Keratinocyte (primary cell): ENCODE results near the gene ATP13A1. TPM values are rescaled to one million over a fixed set of nuclear protein-coding genes. Genes with fewer than 3 reads are reported as not detected.

Source experiments
- DNase-seq: peaks from one replicate; pipeline ENCODE4 v3.0.0-alpha.2; 2011; ENCODE audit warnings: low read depth, missing footprints, low spot score
- FAIRE-seq: peaks from 2 replicates; lab custom pipeline; 2011; peaks lifted over from hg19 to GRCh38; lab: Jason Lieb, UNC
- H2AFZ ChIP-seq: 2 replicates; pipeline ENCODE4 v1.6.0; 2012; ENCODE audit warnings: low read length, control low read depth, inconsistent platforms; ENCODE audit not compliant: control insufficient read depth
- H3K27ac ChIP-seq: 2 replicates; pipeline ENCODE4 v1.5.1; 2011; ENCODE audit warnings: low read length; ENCODE audit not compliant: control insufficient read depth, insufficient read depth
- H3K27me3 ChIP-seq: 3 replicates; pipeline ENCODE4 v1.6.0; 2011; ENCODE audit warnings: low read length; ENCODE audit not compliant: control insufficient read depth, insufficient read depth; ENCODE audit errors: extremely low read depth
- H3K36me3 ChIP-seq, 2 experiments: 2 replicates in 1 of 2; 3 replicates in 1 of 2; pipeline ENCODE4 v1.5.1; 2011; ENCODE audit warnings: low read length in 2 of 2, mild to moderate bottlenecking in 1 of 2; ENCODE audit not compliant: control insufficient read depth in 2 of 2, insufficient read depth in 2 of 2; ENCODE audit errors: extremely low read depth in 1 of 2
- H3K4me1 ChIP-seq: 3 replicates; pipeline ENCODE4 v1.5.1; 2011; ENCODE audit warnings: low read length; ENCODE audit not compliant: control insufficient read depth, insufficient read depth; ENCODE audit errors: extremely low read depth
- H3K4me2 ChIP-seq: 3 replicates; pipeline ENCODE4 v1.6.0; 2011; ENCODE audit warnings: low read depth, low read length; ENCODE audit not compliant: control insufficient read depth, insufficient read depth; ENCODE audit errors: extremely low read depth
- H3K4me3 ChIP-seq, 3 experiments: fragments of 200-600 bp in 1 of 3; sonication (generic) in 1 of 3; 2 replicates in 2 of 3; 3 replicates in 1 of 3; pipeline ENCODE4 v1.5.1; 2011 to 2016; ENCODE audit warnings: low read length in 3 of 3, mild to moderate bottlenecking in 3 of 3, control low read depth in 2 of 3, inconsistent platforms in 1 of 3, low read depth in 1 of 3, mixed read lengths in 1 of 3, mixed run types in 1 of 3, moderate library complexity in 1 of 3; ENCODE audit not compliant: control insufficient read depth in 2 of 3, insufficient read depth in 2 of 3; ENCODE audit errors: extremely low read depth in 1 of 3
- H3K79me2 ChIP-seq: 2 replicates; pipeline ENCODE4 v1.6.0; 2012; ENCODE audit warnings: low read length; ENCODE audit not compliant: control insufficient read depth, insufficient read depth
- H3K9ac ChIP-seq: 3 replicates; pipeline ENCODE4 v1.6.0; 2011; ENCODE audit warnings: low read length; ENCODE audit not compliant: control insufficient read depth, insufficient read depth; ENCODE audit errors: extremely low read depth
- H3K9me1 ChIP-seq: 3 replicates; pipeline ENCODE4 v1.6.0; 2011; ENCODE audit warnings: low read length; ENCODE audit not compliant: control insufficient read depth, insufficient read depth; ENCODE audit errors: extremely low read depth
- H3K9me3 ChIP-seq: 2 replicates; pipeline ENCODE4 v1.5.1; 2012; ENCODE audit warnings: low read depth, low read length; ENCODE audit not compliant: control insufficient read depth
- H4K20me1 ChIP-seq: 3 replicates; pipeline ENCODE4 v1.6.0; 2011; ENCODE audit warnings: low read length; ENCODE audit not compliant: control insufficient read depth, insufficient read depth; ENCODE audit errors: extremely low read depth
- CTCF ChIP-seq, 3 experiments: IDR thresholded peaks in 1 of 3; conservative IDR thresholded peaks in 1 of 3; optimal IDR thresholded peaks in 1 of 3; 2 replicates in 2 of 3; 3 replicates in 1 of 3; pipeline versions ENCODE3 to v1.5.1; 2011; ENCODE audit warnings: low read length in 3 of 3, mild to moderate bottlenecking in 3 of 3, moderate library complexity in 2 of 3, control low read depth in 1 of 3, inconsistent platforms in 1 of 3; ENCODE audit not compliant: insufficient read depth in 2 of 3; ENCODE audit errors: extremely low read depth in 1 of 3
- EZH2 ChIP-seq: IDR thresholded peaks from one replicate; pipeline ENCODE4 v1.6.1; 2012; ENCODE audit warnings: inconsistent platforms, mild to moderate bottlenecking, low read length, moderate library complexity
- dilution Hi-C: fragments of 300-500 bp; cut with MboI; formaldehyde crosslinking; loops from one replicate; pipeline ENCODE4 v1.7.0; 2020; ENCODE audit warnings: low sequenced_read_pairs; ENCODE audit not compliant: extremely low pct_ligation_motif_present
- polyA plus RNA-seq, 5 experiments: library from polyadenylated mRNA; depleted of rRNA in 3 of 5; stranded (reverse) in 3 of 5; stranded (forward) in 1 of 5; unstranded in 1 of 5; fragments of >200 nt; gene quantifications; 1 replicate in 1 of 5; 2 replicates in 3 of 5; 3 replicates in 1 of 5; pipeline versions ENCODE4 v1.2.1 to v1.2.3, GENCODE V29; 2011 to 2012; ENCODE audit warnings: missing spikeins in 2 of 5, low read depth in 1 of 5, low replicate concordance in 1 of 5

The ATP13A1 gene
- polyA plus RNA-seq, 1 donor (not counting 4 experiments of a cell fraction or from before 2014, with no cell fraction given) = 9.8 TPM

DNA sequence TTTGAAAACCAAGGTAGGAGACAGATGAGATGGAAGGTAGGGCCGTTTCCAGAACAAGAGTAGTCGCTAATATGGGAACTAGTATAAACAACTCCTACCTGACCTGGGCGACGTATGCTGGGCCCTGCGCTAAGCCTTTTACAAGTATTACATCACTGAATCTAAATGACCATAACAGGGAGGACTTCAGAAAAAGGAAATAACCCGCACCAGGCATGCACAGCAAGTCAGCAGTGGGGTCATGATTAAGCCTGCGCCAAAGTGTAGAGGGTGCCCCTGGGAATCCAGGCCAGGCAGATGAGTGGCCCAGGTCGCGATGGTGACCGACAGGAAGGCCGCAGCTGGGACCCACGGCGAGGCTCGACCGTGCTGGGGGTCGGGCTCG is 613 bp downstream of the ATP13A1 start:
- Histone ChIP-seq H3K36me3 (peaks cover 16 to 30% of the 10 kb centered on the region in 2 experiments), H3K9ac (peak overlapping the region; percentile 86), H2AFZ (peak overlapping the region; percentile 96), H3K4me3 (peak overlapping the region; percentile 57 to 80 (median 79)), H4K20me1 (peaks cover 6% of the 10 kb centered on the region), H3K27me3 (no peaks in the 10 kb centered on the region), H3K4me1 (peaks cover 16% of the 10 kb centered on the region), H3K9me1 (no peaks in the 10 kb centered on the region), H3K9me3 (no peaks in the 10 kb centered on the region), H3K79me2 (peaks cover 35% of the 10 kb centered on the region), H3K4me2 (peak overlapping the region; percentile 77), H3K27ac (peak overlapping the region; percentile 85)
- dilution Hi-C loops = no loop called here
- no peak for DNase-seq
- no peak for FAIRE-seq
- TF ChIP-seq CTCF (optimal IDR thresholded peaks at IDR 0.05 in 1 of 3, IDR thresholded peaks at IDR 0.05 in 1 of 3, conservative IDR thresholded peaks at IDR 0.05 in 1 of 3; ENCODE audit: extremely low read depth in 1 of 3, insufficient read depth in 2 of 3, low read length in 3 of 3) = no peak
- no peak for TF ChIP-seq EZH2

DNA sequence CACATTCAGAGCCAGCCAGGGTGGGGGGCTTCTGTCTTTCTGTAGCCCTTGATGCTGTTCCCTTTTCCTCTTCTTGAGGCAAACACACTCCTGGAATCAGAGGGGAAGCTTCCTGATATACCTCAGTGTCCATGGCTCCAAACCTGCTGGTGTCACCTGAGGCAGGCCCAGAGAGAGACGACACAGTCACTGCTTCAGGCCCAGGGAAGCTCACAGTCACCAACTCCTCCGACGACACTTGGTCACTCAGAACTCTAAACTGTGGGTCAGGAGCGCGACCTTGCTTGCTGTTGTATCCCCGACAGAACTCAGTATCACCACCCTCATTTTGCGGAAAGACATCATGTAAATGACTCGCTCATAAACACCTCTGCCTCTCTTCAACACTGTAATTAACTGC is 1.1 kb downstream of the ATP13A1 start:
- TF ChIP-seq CTCF (optimal IDR thresholded peaks at IDR 0.05 in 1 of 3, IDR thresholded peaks at IDR 0.05 in 1 of 3, conservative IDR thresholded peaks at IDR 0.05 in 1 of 3; ENCODE audit: extremely low read depth in 1 of 3, insufficient read depth in 2 of 3, low read length in 3 of 3) (no peak), EZH2 (no peak)
- Histone ChIP-seq H3K9me3 (no peaks in the 10 kb centered on the region), H3K9me1 (no peaks in the 10 kb centered on the region), H3K4me3 (peak overlapping the region; percentile 57 to 80 (median 79)), H3K36me3 (peaks cover 19 to 30% of the 10 kb centered on the region in 2 experiments), H3K27ac (peak overlapping the region; percentile 85), H3K9ac (peak overlapping the region; percentile 86), H3K4me1 (peaks cover 16% of the 10 kb centered on the region), H2AFZ (no peak overlapping the region), H4K20me1 (peaks cover 6% of the 10 kb centered on the region), H3K4me2 (peak overlapping the region; percentile 77), H3K27me3 (no peaks in the 10 kb centered on the region), H3K79me2 (peaks cover 35% of the 10 kb centered on the region)
- dilution Hi-C loops = no loop called here
- no peak for FAIRE-seq
- no peak for DNase-seq
